Measurements from ENCODE around the gene RAB41.
A peak's percentile ranks its signal among the peaks of the same experiment; 100 is the strongest.
"Not testable (repeated sequence)": the region's sequence is repeated elsewhere in the genome, so short reads cannot be mapped to it uniquely, and the experiment has no call there.

Gene RAB41

GRCh38 chrX:70281951-70282350, at the start of gene RAB41:
Gene RAB41, plus strand, starts transcription at chrX:70282172. Its CDS starts 46 bp downstream, at chrX:70282218.
- DNase-seq: no peak

DNA sequence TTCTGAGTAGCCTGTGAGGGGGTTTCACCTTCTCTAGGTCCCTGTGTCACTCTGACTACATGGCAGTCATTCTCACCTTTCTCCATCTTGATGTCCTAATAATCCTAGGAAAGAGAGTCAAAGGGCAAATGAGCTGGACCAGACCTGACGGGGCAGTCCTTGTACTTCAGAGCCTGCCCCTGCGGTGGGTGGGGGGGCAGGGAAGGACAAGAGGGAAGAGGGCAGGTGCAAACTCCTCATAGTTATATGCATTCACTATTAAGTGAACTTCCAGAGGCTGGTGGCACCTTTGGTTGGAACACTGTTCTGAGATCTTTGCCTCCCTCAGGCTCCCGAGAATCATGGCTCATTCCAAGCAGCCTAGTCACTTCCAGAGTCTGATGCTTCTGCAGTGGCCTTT, 47.6 kb upstream of the RAB41 start, which contains the start of gene AWAT1:
AWAT1 (plus strand) TSS at position 301 of the 400 bp plus-strand sequence; CDS start at position 342, 41 bp downstream.
- DNase-seq: no peak

DNA sequence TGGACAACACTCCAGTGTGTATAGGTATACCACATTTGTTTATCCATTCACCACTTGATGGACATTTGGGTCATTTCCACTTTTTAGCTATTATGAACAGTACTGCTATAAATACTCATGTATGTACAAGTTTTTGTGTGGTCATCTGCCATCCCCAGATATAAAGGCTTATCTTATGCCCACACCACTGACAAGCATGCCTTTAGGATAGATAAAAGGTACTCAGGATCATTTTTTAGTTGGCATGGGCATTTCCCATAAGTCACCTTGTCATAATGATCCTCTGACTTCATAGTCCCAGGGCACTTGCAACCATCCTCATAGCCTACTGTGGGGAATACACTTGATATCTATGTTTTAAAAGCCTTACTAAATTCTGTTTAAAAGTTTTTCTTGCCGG, 41.2 kb upstream of the RAB41 start:
- no peak for DNase-seq

- DNase-seq: no peak
These were observed 40.5 kb upstream of the RAB41 start for GRCh38 chrX:70241501-70241900.

- not testable (repeated sequence) for DNase-seq
These were observed 38.4 kb upstream of the RAB41 start for GRCh38 chrX:70243601-70244000.

DNA sequence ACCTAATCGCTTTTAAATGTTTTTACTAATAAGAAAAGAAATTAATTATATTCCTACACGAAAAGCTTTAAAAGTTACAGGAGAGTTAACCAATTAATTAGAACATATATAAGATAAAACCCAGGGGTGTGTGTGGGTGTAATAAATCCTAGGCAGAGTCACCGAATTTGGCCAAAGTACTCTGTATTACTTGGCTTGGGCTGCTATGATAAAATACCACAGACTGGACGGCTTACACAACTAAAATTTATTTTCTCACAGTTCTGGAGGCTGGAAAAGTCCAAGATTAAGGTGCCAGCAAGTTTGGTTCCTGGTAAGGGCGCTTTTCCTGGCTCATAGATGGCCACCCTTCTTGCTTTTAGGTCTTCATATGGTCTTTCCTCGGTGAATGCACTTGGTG, 37.1 kb upstream of the RAB41 start:
- DNase-seq: no peak

- no peak for DNase-seq
These were observed 34.7 kb upstream of the RAB41 start for GRCh38 chrX:70247252-70247651.

GRCh38 chrX:70252491-70252890, 29.5 kb upstream of the RAB41 start:
- DNase-seq: no peak

DNA sequence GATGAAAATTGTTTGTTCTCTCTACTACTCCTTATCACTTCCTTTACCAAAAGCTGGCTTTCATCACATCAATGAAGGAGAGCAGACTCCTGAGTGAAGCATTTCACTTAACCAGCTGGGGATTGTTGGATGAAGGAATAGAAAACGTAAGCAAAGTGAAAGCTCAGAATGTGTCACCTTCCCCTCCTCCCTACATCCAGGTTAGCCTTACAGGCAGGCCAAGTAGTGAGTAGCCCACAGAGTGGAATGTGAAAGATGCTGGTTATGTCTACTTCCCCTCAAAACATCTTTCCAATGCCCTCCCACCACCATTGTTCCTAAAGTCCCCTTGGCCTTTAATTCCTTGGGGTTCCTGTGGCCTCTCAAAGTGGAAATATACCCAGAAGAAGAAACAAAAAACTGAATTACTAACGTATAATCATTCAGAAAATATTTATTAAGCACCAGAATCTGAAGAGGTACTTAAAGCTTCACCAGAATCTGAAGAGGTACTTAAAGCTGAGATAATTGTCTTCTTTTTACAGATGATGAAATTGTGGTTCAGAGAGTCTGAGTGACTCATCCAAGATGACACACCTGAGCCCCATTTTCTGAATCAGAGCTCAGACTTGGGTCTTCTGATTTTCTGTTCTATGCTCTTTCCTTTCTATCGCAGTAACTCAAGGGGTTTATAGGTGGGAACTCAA, 28.5 kb upstream of the RAB41 start:
- no peak for DNase-seq

DNA sequence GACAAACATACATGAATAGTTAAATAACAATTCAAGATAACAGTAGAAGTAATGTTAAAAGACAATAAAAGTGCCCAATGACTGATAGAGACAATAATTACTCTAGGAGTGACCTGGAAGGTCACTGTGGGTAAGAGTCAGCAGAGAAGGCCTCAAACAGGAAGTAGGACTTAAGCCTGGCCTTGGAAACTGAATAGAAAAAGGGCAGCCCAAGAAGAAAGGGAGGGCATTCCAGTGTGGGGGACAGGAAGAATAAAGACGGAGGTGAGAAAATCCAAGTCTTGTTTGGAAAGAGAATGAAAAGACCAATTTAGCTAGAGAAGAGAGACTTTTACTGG, 27.9 kb upstream of the RAB41 start:
- no peak for DNase-seq

DNA sequence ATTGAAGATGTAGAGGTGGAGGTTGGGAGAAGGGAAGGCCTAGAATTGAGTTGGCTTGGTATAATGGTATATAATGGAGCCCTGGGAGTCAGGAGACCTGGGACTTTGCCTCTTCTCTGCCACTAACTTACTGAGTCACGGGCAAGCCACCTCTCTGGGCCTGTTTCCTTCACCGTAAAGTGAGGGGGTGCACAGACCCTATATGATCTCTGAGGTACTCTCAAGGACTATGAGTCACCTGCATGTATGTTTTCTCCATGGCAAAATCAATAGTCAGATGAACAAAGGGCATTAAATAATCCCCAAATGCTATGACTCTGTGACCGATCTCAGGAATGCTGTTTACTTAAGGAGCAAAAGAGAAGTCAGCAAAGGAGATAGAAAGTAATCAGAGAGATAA, 27.1 kb upstream of the RAB41 start:
- no peak for DNase-seq

DNA sequence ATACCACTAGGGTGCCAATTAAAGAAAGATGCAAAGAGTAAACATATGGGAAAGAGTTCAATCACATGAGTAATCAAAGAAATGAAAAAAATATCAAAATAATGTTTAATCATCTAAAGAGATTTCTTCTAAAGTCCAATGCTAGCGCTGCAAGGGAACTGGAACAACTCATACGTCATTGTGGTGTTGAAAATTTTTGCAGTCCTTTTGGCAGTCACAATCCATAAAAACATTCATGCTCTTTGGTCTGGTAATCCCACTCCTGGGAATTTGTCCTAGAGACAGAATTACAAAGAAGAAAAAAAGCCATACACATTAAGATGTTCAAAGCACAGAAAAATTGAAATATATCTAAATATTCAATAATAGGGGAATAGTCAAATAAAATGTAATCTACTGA, 26.5 kb upstream of the RAB41 start:
- DNase-seq: no peak

DNA sequence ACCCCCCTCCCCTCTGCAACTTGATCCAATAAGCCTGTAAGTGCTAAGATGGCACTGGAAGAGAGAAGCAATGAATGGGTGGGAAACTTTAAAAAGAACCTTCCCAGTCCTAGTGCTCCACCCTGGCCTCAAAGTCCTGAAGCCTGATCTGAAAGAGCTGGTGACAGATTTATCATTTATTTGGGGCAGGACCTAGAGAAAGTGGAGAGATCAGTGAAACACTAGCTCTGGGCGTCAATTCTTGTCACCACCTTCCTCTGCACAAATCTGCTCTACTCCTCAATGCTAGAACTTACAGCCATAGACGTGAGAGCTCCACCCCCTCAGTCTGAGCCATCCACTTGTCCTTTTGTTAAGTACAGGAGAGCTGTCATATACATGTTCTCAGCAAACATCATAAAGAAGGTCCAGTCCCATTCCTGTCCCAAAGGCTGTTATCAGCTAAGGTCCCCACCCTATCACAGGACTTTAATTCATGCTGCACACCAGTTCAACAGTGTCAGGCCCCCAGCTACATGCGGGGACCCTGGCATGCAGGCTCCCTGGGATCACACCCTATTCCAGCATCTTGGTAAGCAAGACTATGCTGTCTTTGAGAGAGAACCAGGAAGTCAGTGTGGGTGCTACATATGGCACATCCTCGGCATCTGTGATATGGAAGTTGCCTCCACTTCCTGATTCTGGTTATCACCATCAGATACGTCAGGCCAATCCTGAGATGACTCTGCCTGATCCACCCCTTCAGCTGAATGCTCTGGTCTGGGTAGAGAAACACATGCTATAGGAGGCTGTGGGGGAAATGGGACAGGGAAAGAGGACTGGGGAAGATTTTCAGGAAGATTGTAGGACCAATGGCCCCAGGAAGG, 24.3 kb upstream of the RAB41 start:
- DNase-seq: no peak

DNA sequence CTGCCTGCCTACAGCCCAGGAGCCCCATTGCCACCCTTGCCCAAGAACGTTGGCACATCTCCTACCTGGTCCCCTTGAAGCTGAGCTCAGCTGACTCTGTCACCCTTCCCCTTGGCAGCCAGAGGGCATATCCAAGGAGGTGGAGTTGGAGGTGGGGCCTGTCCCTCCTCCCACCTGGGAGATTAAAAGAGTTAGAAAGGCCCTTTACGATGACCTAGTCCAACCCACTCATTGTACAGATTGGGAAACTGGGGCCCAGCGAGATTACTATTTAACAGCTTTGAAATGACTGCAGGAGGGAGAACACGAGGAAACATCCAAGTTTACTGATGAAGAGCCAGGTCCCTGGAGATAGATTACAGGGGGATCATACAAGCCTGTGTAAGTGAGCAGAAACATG, 21.9 kb upstream of the RAB41 start, which contains the start of gene P2RY4:
P2RY4 (minus strand) TSS at position 101 of the 400 bp plus-strand sequence. CDS start 580 bp downstream, outside the sequence.
- DNase-seq: no peak

DNA sequence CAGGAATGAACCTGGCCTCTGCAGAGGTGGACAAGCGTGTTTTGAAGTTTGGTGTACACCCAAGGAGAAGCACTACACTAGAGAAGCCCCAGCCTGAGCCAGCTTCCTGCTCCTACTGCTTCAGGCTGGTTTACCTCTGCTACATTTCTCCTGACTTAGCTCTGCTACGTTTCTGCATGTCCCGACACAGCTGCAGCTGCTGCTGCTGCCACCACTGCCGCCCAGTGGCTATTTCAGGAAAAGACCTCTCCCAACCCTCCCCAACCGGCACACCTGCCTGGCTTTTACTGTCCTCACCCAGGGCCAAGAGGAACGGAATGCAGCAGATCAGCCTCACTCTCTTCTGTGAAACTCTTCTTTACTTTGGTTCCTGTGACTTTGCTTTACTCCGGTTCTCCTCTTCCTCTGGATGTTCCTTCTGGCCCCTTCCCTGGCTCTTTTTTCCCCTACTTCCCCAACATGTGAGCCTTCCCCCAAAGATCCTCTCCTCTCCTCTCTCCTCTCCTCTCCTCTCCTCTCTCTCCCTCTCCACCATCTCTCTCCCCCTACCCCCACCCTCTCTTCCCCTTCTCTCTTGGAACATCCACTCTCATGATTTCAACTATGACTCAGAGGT, 18.9 kb upstream of the RAB41 start:
- DNase-seq: peak; percentile 22

DNA sequence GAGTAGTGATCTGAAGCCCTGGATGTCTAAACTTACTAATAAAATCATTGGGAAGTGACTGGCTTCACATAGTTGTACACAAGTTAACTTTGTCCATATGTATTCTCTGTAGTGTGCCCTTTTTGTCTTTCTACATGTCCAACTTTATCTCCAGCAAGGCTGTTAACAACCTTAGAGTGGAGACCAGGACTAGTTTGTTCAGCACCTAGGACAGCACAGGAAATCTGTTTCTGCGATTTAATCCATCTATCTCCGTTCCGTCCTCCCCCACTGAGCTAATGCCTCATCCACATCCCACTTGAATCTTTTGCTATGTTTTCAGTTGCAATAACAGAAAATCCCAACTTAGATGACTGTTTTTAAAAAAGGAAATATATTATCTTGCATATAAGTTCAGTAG, 17.2 kb upstream of the RAB41 start:
- DNase-seq: no peak

- DNase-seq: no peak
These were observed 13.9 kb upstream of the RAB41 start, which contains the start of gene ARR3 for GRCh38 chrX:70268034-70268433. Gene ARR3, plus strand, starts transcription at chrX:70268334. Its CDS starts 1,052 bp downstream, at chrX:70269386.

DNA sequence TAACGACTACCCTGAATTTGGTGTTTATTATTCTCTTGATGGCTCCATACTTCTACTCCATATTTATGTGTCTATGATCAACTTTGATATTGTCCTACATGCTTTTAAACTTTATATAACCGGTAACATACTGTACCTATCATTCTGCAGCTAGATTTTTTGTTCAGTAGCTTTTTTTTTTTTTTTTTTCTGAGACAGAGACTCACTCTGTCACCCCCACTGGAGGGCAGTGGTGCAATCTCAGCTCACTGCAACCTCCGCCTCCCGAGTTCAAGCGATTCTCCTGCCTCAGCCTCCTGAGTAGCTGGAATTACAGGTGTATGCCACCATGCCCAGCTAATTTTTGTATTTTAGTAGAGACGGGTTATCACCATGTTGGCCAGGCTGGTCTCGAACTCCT, 7.9 kb upstream of the RAB41 start:
- DNase-seq: not testable (repeated sequence)

DNA sequence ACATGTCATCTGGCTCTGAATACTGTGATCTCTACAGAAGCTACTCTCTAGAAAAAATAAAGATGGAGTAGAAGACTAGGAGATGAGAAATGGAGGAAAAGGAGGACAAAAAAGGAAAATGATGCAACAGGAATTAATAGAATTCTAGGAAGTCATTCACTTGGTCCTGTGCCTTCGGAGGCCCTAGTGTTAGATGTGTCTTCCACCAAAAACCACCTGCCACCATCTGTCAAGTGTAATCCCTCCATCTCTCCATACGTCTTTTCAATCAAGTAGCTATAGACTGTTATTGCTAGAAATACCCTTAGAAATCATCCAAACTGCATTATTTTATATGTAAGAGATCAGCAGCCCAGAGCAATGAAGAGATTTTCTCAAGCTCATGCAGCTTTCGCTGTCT, 2.9 kb upstream of the RAB41 start:
- no peak for DNase-seq

DNA sequence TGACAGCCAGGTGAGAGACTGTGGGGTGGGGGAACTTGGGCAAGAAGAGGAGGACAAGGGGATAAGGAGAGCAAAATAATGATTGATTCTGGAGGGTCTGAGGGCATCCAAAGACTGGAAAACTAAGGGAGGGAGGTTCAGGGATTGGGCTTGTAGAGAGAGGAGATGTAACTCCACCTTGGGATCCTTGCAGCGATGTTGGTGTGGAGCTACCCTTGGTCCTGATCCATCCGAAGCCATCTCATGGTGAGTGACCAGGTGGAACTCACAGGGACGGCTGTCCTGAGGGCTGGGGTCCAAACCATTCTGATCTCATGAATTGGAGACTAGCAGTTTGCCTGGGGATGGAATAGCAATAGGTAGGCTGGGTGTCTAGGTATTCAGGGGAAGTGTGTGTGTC, 1.4 kb upstream of the RAB41 start:
- DNase-seq: no peak

GRCh38 chrX:70289168-70289792, 7.3 kb downstream of the RAB41 start:
- DNase-seq: no peak

- peak; percentile 85 for DNase-seq
These were observed 8.1 kb downstream of the RAB41 start, which contains the start of the genes KIF4A and PDZD11 for GRCh38 chrX:70289793-70290770. Gene KIF4A, plus strand, starts transcription at chrX:70290104. Its CDS starts 355 bp downstream, at chrX:70290459. Gene PDZD11, minus strand, starts transcription at chrX:70289927. Its CDS starts 586 bp downstream, at chrX:70289341.
